ENCODE results near the gene GGACT.
"Not testable (repeated sequence)": the region's sequence is repeated elsewhere in the genome, so short reads cannot be mapped to it uniquely, and the experiment has no call there.

The GGACT gene

DNA sequence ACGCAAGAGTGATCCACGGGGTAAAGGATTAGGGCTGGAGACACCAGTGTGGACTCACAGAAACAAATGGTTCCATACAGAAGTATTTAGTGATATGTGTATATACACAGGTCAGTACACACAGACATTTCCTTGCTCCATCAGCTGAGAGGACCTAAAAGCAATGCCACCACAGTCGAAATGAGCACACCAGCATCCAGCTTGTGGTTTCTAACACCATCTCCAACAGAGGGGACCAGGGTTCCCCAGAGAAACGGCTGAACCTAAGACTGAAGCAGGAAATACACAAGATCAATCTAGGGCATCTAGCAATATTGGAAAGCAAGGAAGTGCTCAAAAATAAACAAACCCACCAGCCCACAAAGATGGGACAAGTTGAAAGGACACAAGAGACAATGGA is 7.6 kb downstream of the GGACT start:
- 89 to 99% methylated on average over 4 of the region's 4 CpGs for WGBS, 2 experiments
- Histone ChIP-seq H3K4me3 (ENCODE audit: insufficient read depth, low read depth, low read length) (no peak overlapping the region), H3K27ac (ENCODE audit: insufficient read depth, low read depth, low read length, poor library complexity, severe bottlenecking) (no peak overlapping the region), H3K4me1 (ENCODE audit: control insufficient read depth, insufficient read depth, low read length) (no peaks in the 10 kb centered on the region), H3K27me3 (ENCODE audit: control insufficient read depth, insufficient read depth, low read length, poor library complexity, severe bottlenecking) (no peaks in the 10 kb centered on the region), H3K36me3 (ENCODE audit: control insufficient read depth, insufficient read depth, low read length) (no peaks in the 10 kb centered on the region), H3K9me3 (ENCODE audit: control insufficient read depth, low read length) (no peaks in the 10 kb centered on the region)

DNA sequence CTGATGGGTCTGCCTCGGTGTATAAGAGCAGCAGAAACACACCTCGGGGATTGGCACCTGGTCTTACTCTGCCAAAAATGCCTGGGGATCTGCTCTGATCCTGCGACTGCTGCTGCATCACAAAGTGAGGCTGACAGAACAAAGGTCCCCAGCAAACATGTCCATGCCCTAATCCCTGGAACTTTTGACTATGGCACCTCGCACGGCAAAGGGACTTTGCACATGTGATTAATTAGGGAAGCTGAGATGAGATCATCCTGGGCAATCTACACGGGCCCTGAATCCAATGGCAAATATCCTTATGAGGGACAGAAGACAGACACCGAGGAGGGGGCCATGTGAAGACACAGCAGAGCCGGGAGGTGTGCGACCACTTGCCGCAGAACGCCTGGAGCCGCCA is 8.5 kb downstream of the GGACT start:
- 96 to 97% methylated on average over 12 of the region's 12 CpGs for whole genome bisulfite sequencing, 2 experiments
- Histone ChIP-seq H3K36me3 (ENCODE audit: control insufficient read depth, insufficient read depth, low read length) (no peaks in the 10 kb centered on the region), H3K9me3 (ENCODE audit: control insufficient read depth, low read length) (no peaks in the 10 kb centered on the region), H3K27ac (ENCODE audit: insufficient read depth, low read depth, low read length, poor library complexity, severe bottlenecking) (no peak overlapping the region), H3K4me1 (ENCODE audit: control insufficient read depth, insufficient read depth, low read length) (no peaks in the 10 kb centered on the region), H3K27me3 (ENCODE audit: control insufficient read depth, insufficient read depth, low read length, poor library complexity, severe bottlenecking) (no peaks in the 10 kb centered on the region), H3K4me3 (ENCODE audit: insufficient read depth, low read depth, low read length) (no peak overlapping the region)

DNA sequence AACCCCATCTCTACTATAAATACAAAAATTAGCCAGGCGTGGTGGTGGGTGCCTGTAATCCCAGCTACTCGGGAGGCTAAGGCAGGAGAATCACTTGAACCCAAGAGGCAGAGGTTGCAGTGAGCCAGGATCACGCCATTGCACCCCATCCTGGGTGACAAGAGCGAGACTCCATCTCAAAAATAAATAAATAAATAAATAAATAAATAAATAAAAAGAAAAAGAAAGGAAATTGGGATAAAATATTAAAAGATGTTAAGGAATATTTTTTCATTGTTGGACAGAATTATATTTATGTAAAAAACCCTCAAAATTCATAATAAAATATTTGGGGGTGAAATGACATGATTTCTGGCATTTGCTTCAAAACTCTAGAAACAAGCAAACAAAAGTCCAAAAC is 11.3 kb downstream of the GGACT start:
- WGBS, 2 experiments = 89 to 94% methylated on average over 2 of the region's 4 CpGs
- not testable (repeated sequence) for H3K4me1 ChIP-seq (ENCODE audit: control insufficient read depth, insufficient read depth, low read length); H3K27ac ChIP-seq (ENCODE audit: insufficient read depth, low read depth, low read length, poor library complexity, severe bottlenecking); H3K9me3 ChIP-seq (ENCODE audit: control insufficient read depth, low read length); H3K36me3 ChIP-seq (ENCODE audit: control insufficient read depth, insufficient read depth, low read length); H3K4me3 ChIP-seq (ENCODE audit: insufficient read depth, low read depth, low read length); H3K27me3 ChIP-seq (ENCODE audit: control insufficient read depth, insufficient read depth, low read length, poor library complexity, severe bottlenecking)

DNA sequence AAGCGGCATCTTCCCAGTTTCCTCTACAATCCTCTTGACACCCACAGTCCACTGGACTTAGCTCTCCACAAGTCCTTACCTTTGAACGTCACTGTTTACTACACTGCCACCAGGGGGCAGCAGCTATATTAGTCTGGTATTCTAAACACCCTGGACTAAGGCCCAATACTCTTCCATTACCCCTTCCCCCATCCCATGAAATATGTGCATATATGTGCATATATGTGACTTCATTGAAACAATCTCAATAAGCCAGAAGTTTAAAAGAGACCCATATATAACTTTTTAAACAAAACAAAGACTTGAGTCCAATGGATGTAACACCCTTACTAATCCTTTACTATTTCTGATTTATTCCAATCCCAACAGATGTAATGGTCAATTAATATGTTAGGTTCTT is 15.5 kb downstream of the GGACT start:
- Histone ChIP-seq H3K4me3 (ENCODE audit: insufficient read depth, low read depth, low read length) (no peak overlapping the region), H3K36me3 (ENCODE audit: control insufficient read depth, insufficient read depth, low read length) (no peaks in the 10 kb centered on the region), H3K4me1 (ENCODE audit: control insufficient read depth, insufficient read depth, low read length) (no peaks in the 10 kb centered on the region), H3K27ac (ENCODE audit: insufficient read depth, low read depth, low read length, poor library complexity, severe bottlenecking) (no peak overlapping the region), H3K27me3 (ENCODE audit: control insufficient read depth, insufficient read depth, low read length, poor library complexity, severe bottlenecking) (no peaks in the 10 kb centered on the region), H3K9me3 (ENCODE audit: control insufficient read depth, low read length) (no peaks in the 10 kb centered on the region)
- 46% methylated on average over 2 of the region's 2 CpGs for WGBS, 2 experiments

DNA sequence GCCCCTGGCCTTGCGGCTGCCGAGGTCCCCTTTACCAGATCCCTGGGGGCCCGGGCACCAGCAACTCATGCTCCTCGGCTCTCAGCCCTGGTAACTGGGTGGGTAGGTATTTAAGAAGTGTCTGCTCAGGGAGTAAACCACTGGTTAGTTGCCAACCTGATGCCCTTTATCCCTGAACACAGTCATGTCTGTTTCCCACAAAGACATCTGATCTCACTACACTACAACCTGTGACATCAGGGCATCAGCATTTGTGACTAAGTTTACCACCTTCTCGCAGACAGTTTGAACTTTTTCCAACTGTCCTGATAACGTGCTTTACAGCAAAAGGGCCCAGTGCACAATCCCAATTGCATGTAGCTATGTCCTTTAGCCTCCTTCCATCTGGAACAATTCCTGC is 22.0 kb downstream of the GGACT start:
- H3K4me3 ChIP-seq (ENCODE audit: insufficient read depth, low read depth, low read length) = no peak overlapping the region
- 95 to 96% methylated on average over 6 of the region's 6 CpGs for WGBS, 2 experiments
- H3K27me3 ChIP-seq (ENCODE audit: control insufficient read depth, insufficient read depth, low read length, poor library complexity, severe bottlenecking) = no peaks in the 10 kb centered on the region
- H3K27ac ChIP-seq (ENCODE audit: insufficient read depth, low read depth, low read length, poor library complexity, severe bottlenecking) = no peak overlapping the region
- H3K9me3 ChIP-seq (ENCODE audit: control insufficient read depth, low read length) = no peaks in the 10 kb centered on the region
- H3K4me1 ChIP-seq (ENCODE audit: control insufficient read depth, insufficient read depth, low read length) = no peaks in the 10 kb centered on the region
- peaks cover 3% of the 10 kb centered on the region for H3K36me3 ChIP-seq (ENCODE audit: control insufficient read depth, insufficient read depth, low read length)

DNA sequence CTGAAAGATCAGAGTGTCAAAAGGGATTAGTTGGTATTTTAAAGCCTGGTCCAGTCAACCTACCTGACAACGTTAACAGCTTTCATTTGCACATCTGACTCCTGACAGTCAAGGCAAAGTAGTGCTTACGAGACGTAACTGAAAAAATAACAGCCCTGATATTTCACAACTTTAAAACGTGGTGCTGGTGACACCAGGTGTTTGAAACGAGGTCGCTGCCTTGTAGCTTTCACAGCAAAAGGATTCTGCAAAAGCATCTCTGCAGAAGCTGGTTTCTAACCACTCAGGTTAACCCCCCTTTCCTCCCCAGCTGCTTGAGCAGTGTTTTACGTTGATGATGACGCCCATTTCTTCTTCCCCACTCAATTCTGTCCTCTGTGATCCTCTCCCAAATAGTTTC is 23.3 kb downstream of the GGACT start:
- no peak overlapping the region for H3K27ac ChIP-seq (ENCODE audit: insufficient read depth, low read depth, low read length, poor library complexity, severe bottlenecking)
- H3K4me3 ChIP-seq (ENCODE audit: insufficient read depth, low read depth, low read length) = no peak overlapping the region
- WGBS, 2 experiments = 77 to 79% methylated on average over 8 of the region's 8 CpGs
- H3K4me1 ChIP-seq (ENCODE audit: control insufficient read depth, insufficient read depth, low read length) = no peaks in the 10 kb centered on the region
- H3K27me3 ChIP-seq (ENCODE audit: control insufficient read depth, insufficient read depth, low read length, poor library complexity, severe bottlenecking) = no peaks in the 10 kb centered on the region
- H3K9me3 ChIP-seq (ENCODE audit: control insufficient read depth, low read length) = no peaks in the 10 kb centered on the region
- peaks cover 3% of the 10 kb centered on the region for H3K36me3 ChIP-seq (ENCODE audit: control insufficient read depth, insufficient read depth, low read length)

DNA sequence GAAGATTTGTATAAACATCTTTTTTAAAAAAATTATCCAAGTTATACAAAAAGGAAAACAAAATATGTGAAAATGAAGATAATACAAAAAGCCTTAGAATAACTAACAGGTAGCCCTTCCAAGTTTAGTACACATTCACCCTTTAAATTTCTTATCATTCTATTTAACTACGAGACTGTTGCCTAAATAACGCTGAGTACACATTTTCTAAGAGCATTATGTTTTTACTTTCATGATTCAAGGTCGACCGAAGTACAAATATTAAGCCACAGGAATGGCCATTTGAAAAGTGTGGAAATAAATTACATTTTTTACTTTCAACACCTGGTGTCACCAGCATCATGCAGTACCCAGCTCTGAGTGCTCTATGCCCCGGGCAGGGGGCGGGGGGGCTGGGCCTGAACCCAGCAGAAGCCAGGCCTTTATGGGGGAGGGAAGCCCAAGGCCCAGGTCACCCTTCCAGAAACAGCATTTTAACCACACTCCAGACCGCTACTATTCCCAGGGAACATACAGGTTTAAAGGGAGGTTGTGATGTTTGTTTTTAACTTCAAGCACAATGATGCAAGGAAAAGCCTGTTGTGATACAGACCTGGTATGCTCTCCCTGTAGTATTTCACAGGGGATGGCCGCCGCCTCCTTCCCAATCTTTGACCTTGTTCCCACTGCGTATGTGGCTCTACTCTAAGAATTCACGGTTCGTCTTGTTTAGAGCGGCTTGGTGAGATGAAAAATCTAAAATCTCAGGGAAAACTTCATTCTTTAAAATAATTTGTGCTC is 24.0 kb downstream of the GGACT start:
- peaks cover 3% of the 10 kb centered on the region for H3K36me3 ChIP-seq (ENCODE audit: control insufficient read depth, insufficient read depth, low read length)
- no peak overlapping the region for H3K4me3 ChIP-seq (ENCODE audit: insufficient read depth, low read depth, low read length)
- H3K27me3 ChIP-seq (ENCODE audit: control insufficient read depth, insufficient read depth, low read length, poor library complexity, severe bottlenecking) = no peaks in the 10 kb centered on the region
- WGBS, 2 experiments = 91 to 93% methylated on average over 13 of the region's 13 CpGs
- H3K4me1 ChIP-seq (ENCODE audit: control insufficient read depth, insufficient read depth, low read length) = no peaks in the 10 kb centered on the region
- no peaks in the 10 kb centered on the region for H3K9me3 ChIP-seq (ENCODE audit: control insufficient read depth, low read length)
- no peak overlapping the region for H3K27ac ChIP-seq (ENCODE audit: insufficient read depth, low read depth, low read length, poor library complexity, severe bottlenecking)

DNA sequence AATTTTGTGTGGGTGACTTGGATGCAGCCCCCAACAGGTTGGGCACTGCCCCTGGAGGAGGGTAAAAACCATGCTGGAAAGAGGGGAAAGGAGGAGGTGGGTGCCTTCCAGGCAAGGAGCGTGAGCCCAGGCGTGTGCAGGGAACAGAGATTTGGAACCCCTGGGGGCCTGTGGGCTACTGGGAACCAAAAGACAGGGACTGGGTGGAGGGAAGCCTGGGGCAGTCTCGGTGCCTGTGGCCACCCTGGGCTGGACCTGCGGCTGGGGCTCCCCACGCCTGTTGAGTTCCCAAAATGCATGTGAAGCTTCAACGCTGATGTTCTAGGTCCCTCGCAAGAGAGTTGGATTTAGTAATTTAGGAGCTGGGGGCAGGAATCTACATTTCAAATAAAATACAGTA is 24.8 kb downstream of the GGACT start:
- Histone ChIP-seq H3K27me3 (ENCODE audit: control insufficient read depth, insufficient read depth, low read length, poor library complexity, severe bottlenecking) (no peaks in the 10 kb centered on the region), H3K27ac (ENCODE audit: insufficient read depth, low read depth, low read length, poor library complexity, severe bottlenecking) (no peak overlapping the region), H3K9me3 (ENCODE audit: control insufficient read depth, low read length) (no peaks in the 10 kb centered on the region), H3K4me3 (ENCODE audit: insufficient read depth, low read depth, low read length) (no peak overlapping the region), H3K36me3 (ENCODE audit: control insufficient read depth, insufficient read depth, low read length) (peaks cover 3% of the 10 kb centered on the region), H3K4me1 (ENCODE audit: control insufficient read depth, insufficient read depth, low read length) (no peaks in the 10 kb centered on the region)
- 91 to 93% methylated on average over 7 of the region's 7 CpGs for WGBS, 2 experiments

DNA sequence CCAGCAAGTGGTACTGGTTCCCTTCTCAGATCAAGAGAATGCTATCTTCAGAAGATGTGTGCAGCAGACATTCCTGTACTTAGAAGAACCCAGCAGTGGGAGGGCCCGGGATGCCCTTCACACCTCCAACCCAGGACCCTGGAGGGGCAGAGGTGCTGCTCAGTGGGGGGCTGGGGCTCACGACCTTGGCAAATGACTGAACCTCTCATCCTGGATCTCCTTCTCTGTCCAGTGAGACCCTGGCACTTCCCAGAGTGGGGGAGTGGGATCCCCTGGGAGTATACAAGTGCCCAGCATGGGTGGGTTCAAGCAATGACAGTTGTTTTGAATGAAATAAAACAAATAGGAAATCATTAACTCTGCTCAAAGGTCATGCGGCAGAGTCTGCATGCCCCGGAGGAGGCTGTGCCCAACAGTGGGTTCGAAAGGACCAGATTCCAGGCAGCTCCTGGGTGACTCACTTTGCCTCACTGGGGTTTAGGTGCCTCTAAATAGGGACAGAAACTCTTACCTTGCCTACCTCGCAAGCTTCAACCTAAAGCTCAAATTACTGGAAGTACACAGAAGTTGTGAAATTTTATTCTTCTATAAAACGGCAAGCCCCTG is 26.9 kb downstream of the GGACT start:
- Histone ChIP-seq H3K27me3 (ENCODE audit: control insufficient read depth, insufficient read depth, low read length, poor library complexity, severe bottlenecking) (no peaks in the 10 kb centered on the region), H3K27ac (ENCODE audit: insufficient read depth, low read depth, low read length, poor library complexity, severe bottlenecking) (no peak overlapping the region), H3K4me3 (ENCODE audit: insufficient read depth, low read depth, low read length) (no peak overlapping the region), H3K4me1 (ENCODE audit: control insufficient read depth, insufficient read depth, low read length) (no peaks in the 10 kb centered on the region), H3K36me3 (ENCODE audit: control insufficient read depth, insufficient read depth, low read length) (peaks cover 3% of the 10 kb centered on the region), H3K9me3 (ENCODE audit: control insufficient read depth, low read length) (no peaks in the 10 kb centered on the region)
- 71% methylated on average over 7 of the region's 7 CpGs for WGBS, 2 experiments

DNA sequence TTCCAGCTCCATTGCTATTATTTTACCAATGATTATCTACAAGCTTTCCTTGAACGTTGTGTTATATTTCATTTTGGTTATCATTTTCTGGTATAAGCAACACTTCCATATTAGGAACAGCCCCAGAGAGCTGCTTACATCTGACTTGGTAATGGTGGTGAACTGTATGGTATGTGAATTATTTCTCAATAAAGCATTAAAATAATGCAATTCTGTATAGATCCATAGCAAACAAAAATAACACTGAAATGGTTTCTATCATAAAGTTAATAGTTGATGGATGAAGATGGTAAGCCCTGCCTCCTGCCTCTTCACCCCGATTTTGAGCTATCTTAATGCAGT is 27.5 kb downstream of the GGACT start:
- H3K9me3 ChIP-seq (ENCODE audit: control insufficient read depth, low read length) = no peaks in the 10 kb centered on the region
- 87 to 95% methylated on average over 1 to 2 of the region's 2 CpGs for WGBS, 2 experiments
- peaks cover 3% of the 10 kb centered on the region for H3K36me3 ChIP-seq (ENCODE audit: control insufficient read depth, insufficient read depth, low read length)

More for the DNA sequence above, 27.5 kb downstream of the GGACT start:
- no peak overlapping the region for H3K27ac ChIP-seq (ENCODE audit: insufficient read depth, low read depth, low read length, poor library complexity, severe bottlenecking)
- H3K4me1 ChIP-seq (ENCODE audit: control insufficient read depth, insufficient read depth, low read length) = no peaks in the 10 kb centered on the region
- no peaks in the 10 kb centered on the region for H3K27me3 ChIP-seq (ENCODE audit: control insufficient read depth, insufficient read depth, low read length, poor library complexity, severe bottlenecking)
- H3K4me3 ChIP-seq (ENCODE audit: insufficient read depth, low read depth, low read length) = no peak overlapping the region

All from ectodermal cell (in vitro differentiated cells).